ENCODE results near the gene PAXX.

Gene PAXX

DNA sequence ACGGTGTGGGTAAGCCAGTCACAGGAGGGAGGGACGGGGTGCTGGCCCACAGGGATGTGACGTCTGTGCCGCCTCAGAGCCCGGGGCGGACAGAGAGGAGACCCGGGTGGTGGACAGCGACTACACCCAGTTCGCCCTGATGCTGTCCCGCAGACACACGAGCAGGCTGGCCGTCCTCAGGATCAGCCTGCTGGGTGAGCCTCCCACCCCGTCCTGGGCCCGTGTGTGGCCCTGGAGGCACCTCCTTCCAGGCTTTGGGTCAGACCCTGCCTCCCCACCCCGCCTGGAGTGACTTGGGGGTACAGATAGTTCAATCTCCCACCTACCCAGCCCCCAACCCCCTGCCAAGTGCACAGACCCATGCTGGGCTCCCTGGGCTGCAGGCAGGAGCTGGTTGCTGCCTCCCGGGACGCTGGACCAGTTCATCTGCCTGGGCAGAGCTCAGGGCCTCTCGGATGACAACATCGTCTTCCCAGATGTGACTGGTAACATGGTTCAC is 38.4 kb upstream of the PAXX start:
- no peak for DNase-seq

GRCh38 chr9:136954270-136955083 is 37.7 kb upstream of the PAXX start:
- DNase-seq = no peak

- no peak for DNase-seq
Observed at GRCh38 chr9:136955202-136955942, 36.9 kb upstream of the PAXX start.

DNA sequence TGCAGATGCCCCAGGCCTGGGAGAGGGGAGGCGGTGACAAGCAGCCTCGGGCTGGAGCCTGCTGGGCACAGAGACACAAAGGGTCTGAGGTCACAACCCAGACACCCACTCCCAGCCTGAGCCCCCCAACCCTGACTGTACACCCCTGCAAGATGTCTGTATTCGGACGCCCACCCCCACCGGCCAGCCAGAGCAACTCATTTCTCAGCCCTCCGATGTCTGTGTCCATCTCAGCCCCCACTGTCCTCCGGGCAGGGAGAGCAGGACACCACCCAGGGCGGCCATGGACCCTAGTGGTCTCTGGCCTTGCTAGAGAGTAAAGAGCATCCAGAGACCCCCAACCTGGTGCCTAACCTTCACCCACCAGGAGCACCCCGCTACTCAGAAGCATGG is 36.3 kb upstream of the PAXX start:
- no peak for DNase-seq

DNA sequence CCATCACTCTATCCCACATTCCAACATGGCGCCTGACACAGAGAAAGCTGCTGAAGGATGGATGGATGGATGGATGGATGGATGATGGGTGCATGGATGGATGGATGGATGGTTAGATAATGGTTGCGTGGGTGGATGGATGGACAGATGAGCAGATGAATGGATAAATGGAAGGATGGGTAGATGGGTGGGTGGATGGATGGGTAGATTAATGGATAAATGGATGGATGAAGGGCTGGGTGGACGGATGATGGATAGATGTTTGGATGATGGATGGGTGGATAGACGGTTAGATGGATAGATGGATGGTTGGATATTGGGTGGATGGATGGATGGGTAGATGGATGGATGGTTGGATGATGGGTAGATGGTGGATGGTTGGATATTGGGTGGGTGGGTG is 35.6 kb upstream of the PAXX start:
- DNase-seq = no peak

- DNase-seq = no peak
Observed at GRCh38 chr9:136957461-136957860, 34.8 kb upstream of the PAXX start.

GRCh38 chr9:136957901-136958300 is 34.3 kb upstream of the PAXX start:
- DNase-seq = no peak

- no peak for DNase-seq
Observed at GRCh38 chr9:136958473-136958872, 33.7 kb upstream of the PAXX start.

DNA sequence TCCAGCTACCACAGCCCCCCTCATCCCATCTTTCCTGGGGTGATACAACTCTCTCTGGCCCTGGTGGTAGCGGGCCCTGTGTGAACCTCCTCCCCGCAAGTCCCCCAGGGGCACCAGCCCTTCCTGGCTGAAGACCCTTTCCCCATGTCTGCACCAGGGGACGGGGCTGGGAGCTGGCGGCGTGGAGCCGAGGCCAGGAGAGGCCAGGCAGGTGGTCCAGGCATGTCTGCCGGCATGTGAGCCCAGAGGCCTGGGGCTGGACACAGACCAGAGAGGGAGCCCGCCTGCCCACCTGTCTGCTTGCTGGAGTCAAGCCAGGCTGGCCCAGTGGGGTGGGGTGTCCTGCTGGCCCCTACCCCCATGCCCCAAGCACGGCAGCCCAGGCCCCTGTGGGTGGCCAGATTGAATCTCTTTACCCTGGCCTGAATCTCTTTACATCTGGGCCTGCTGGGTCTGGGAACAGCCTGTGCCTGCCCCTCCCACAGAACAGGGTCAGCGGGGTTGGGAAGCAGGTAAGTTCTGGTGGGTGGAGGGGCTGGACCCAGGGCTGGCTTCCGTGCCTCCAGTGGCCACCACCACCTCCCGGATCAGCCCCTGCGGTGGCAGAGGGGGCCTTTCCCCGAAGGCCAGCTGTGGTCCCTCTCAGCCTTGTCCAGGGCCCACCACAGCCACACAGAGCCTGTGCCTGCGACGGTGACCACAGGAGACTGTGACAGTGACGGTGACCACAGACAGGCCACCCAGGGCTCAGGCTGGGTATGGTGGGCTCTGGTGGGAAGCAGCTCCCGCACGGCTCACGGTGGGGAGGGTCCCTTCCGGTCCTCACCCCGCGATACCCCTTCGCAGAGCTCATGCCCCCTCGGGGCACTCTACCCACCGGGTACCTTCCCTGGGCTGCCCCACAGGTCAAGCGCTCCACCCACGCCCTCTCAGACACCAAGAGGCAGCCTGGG is 33.0 kb upstream of the PAXX start:
- DNase-seq = no peak

GRCh38 chr9:136960212-136960937 is 31.8 kb upstream of the PAXX start:
- no peak for DNase-seq

DNA sequence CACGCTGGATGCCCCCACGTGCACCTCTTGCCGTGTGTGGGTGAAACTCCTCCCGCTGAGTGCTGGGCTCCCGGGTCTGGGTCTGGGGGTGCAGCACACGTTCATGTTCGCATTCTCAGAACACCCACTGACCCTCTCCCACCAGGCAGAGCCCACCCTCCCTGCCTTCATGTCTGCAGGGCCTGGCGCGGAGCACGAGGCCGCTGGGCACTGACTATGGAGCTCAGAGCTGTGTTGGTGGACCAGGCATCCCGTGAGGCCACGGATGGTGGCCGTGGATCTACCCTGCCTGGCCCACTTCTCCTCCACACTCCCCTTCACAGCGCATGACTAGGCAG is 31.3 kb upstream of the PAXX start:
- no peak for DNase-seq

- DNase-seq = peak; percentile 17
Observed at GRCh38 chr9:136961279-136962065, 30.8 kb upstream of the PAXX start.

DNA sequence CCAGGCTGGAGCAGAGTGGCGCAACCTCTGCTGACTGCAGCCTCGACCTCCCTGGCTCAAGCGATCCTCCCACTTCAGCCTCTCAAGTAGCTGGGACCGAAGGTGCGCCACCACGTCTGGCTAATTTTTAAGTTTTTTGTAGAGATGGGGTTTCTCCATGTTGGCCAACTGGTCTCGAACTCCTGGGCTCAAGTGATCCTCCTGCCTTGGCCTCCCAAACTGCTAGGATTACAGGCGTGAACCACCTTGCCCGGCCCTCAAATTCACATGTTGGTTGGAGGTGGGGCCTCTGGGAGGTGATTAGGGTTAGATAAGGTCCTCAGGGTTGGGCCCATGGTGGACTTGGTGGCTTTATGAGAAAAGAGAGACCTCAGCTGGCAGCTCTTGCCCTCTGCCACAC is 30.1 kb upstream of the PAXX start:
- no peak for DNase-seq

- DNase-seq = no peak
Observed at GRCh38 chr9:136962701-136963248, 29.4 kb upstream of the PAXX start.

DNA sequence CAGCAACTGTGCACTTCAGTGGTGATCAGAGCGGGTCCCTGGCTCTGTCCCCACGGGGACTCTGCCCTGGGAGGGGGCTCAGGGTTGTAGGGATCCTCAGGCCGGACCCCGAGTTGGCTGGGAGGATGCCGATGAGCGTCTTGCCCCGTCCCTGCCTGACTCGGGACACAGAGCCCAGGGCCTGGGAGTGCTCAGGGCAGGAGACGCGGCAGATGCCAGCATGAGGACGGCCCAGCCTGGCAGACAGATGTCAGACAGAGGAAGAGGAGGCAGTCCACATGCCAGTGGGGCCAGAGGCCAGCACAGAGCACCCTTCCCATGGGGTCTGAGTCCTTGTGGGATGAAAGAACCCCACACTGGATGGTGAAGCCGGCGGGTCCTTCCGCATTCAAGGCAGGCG is 28.9 kb upstream of the PAXX start:
- no peak for DNase-seq

GRCh38 chr9:136963751-136964150 is 28.5 kb upstream of the PAXX start:
- no peak for DNase-seq

- DNase-seq = no peak
Observed at GRCh38 chr9:136964171-136964689, 28.0 kb upstream of the PAXX start.

DNA sequence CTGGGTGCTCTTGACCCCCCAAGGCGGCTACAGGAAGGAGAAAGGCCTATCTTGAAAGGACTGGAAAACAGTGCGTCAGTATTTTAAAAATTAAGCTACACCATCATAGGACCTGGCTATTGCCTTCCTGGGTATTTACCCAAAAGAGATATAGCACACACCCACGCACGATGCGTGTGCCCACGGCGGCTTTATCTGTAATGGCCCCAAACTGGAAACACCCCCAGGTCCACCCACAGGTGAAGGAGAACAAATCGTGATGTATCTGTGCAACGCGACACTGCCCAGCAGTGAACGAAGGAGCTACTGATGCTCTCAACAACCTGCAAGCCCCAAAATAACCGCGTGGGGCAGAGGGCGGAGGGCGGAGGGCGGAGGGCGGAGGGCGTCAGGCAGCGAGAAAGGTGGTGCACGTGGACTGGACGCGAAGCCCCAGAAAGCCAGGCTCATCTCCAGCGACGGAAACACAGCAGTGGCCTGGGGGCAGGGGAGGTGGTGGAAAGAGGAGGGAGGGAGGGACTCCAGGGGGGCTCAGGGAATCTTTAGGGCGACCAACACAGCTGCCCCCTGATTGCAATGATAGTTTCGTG is 27.3 kb upstream of the PAXX start:
- no peak for DNase-seq

- no peak for DNase-seq
Observed at GRCh38 chr9:136965771-136966484, 26.3 kb upstream of the PAXX start.
